IMR-90 (cell line): Measurements from ENCODE around the gene CUX1. TPM values are rescaled to one million over a fixed set of nuclear protein-coding genes. Genes with fewer than 3 reads are reported as not detected.

Experiments used
- ATAC-seq: fragments of 200-7000 bp; cut with Tn5 transposase; 2 replicates; pipeline ENCODE4 v1.9.1; 2020; ENCODE audit warnings: low read depth, mild to moderate bottlenecking, moderate library complexity
- BruUV-seq: library from RNA; stranded (reverse); fragments of 400-500 nt; replicated peaks from 2 replicates; lab custom pipeline; 2021; lab: Mats Ljungman, UMichigan
- CTCF ChIA-PET: fragments of 300-600 bp; formaldehyde crosslinking; extraction: SDS; loops from one replicate; lab custom pipeline; 2021; ENCODE audit warnings: antibody characterized with exemption; lab: Yijun Ruan, JAX
- POLR2A ChIA-PET: fragments of 300-600 bp; sonication (Branson Sonifier 250); formaldehyde crosslinking; loops from one replicate; lab custom pipeline; 2022; ENCODE audit warnings: antibody characterized with exemption; ENCODE audit not compliant: unreplicated experiment; lab: Charles Lee
- DNase-seq: peaks from one replicate; pipeline ENCODE4 v3.0.0; 2013
- H2AFZ ChIP-seq: replicated peaks from 2 replicates; pipeline ENCODE3; 2013; ENCODE audit warnings: low read length, mild to moderate bottlenecking; ENCODE audit not compliant: poor library complexity
- H2AK5ac ChIP-seq: 2 replicates; pipeline ENCODE4 v1.6.1; 2013; ENCODE audit warnings: low read depth, low read length, inconsistent platforms
- H2AK9ac ChIP-seq: replicated peaks from 2 replicates; pipeline ENCODE3; 2013; ENCODE audit warnings: mild to moderate bottlenecking, low read depth, low read length, moderate library complexity; ENCODE audit not compliant: poor library complexity
- H2BK120ac ChIP-seq: 2 replicates; pipeline ENCODE4 v1.6.1; 2013; ENCODE audit warnings: low read depth, low read length, inconsistent platforms
- H2BK15ac ChIP-seq: 3 replicates; pipeline ENCODE4 v1.6.1; 2013; ENCODE audit warnings: low read depth, low read length, inconsistent platforms
- H2BK20ac ChIP-seq: 2 replicates; pipeline ENCODE4 v1.6.1; 2013; ENCODE audit warnings: low read depth, mild to moderate bottlenecking, inconsistent platforms, low read length, moderate library complexity
- H2BK5ac ChIP-seq: 2 replicates; pipeline ENCODE4 v1.6.1; 2013; ENCODE audit warnings: mild to moderate bottlenecking, low read depth, low read length, inconsistent platforms; ENCODE audit not compliant: poor library complexity, severe bottlenecking
- H3K14ac ChIP-seq: replicated peaks from 2 replicates; pipeline ENCODE4 v1.6.1; 2013; ENCODE audit warnings: low read depth, low read length, inconsistent platforms
- H3K18ac ChIP-seq: 2 replicates; pipeline ENCODE4 v1.6.1; 2013; ENCODE audit warnings: low read depth, low read length, control low read depth
- H3K23ac ChIP-seq: 2 replicates; pipeline ENCODE4 v1.6.1; 2013; ENCODE audit warnings: low read depth, low read length, inconsistent platforms
- H3K27ac ChIP-seq: 2 replicates; pipeline ENCODE4 v1.5.1; 2013; ENCODE audit warnings: mild to moderate bottlenecking, control low read depth, low read length; ENCODE audit not compliant: insufficient read depth
- H3K27me3 ChIP-seq: 2 replicates; pipeline ENCODE4 v1.6.1; 2013; ENCODE audit warnings: low read length; ENCODE audit not compliant: control insufficient read depth, insufficient read depth
- H3K36me3 ChIP-seq: 2 replicates; pipeline ENCODE4 v1.6.1; 2013; ENCODE audit warnings: low read length, mixed read lengths; ENCODE audit not compliant: control insufficient read depth, insufficient read depth
- H3K4ac ChIP-seq: 2 replicates; pipeline ENCODE4 v1.6.1; 2013; ENCODE audit warnings: low read depth, low read length, inconsistent platforms
- H3K4me1 ChIP-seq: 2 replicates; pipeline ENCODE4 v1.6.1; 2013; ENCODE audit warnings: low read length, mixed read lengths; ENCODE audit not compliant: control insufficient read depth, insufficient read depth
- H3K4me2 ChIP-seq: 2 replicates; pipeline ENCODE4 v1.6.1; 2013; ENCODE audit warnings: low read depth, mild to moderate bottlenecking, control low read depth, low read length, moderate library complexity
- H3K4me3 ChIP-seq: 2 replicates; pipeline ENCODE4 v1.5.1; 2013; ENCODE audit warnings: low read depth, mild to moderate bottlenecking, control low read depth, low read length, moderate library complexity; ENCODE audit not compliant: insufficient read depth
- H3K56ac ChIP-seq: 2 replicates; pipeline ENCODE4 v1.6.1; 2013; ENCODE audit warnings: low read length, inconsistent platforms; ENCODE audit not compliant: insufficient read depth; ENCODE audit errors: extremely low read depth
- H3K79me1 ChIP-seq, 2 experiments: 2 replicates each; pipeline ENCODE4 v1.6.1; 2013; ENCODE audit warnings: low read length in 2 of 2, inconsistent platforms in 1 of 2, low read depth in 1 of 2
- H3K9ac ChIP-seq: 2 replicates; pipeline ENCODE4 v1.6.1; 2013; ENCODE audit warnings: low read depth, low read length, control low read depth
- H3K9me1 ChIP-seq: 2 replicates; pipeline ENCODE4 v1.6.1; 2013; ENCODE audit warnings: low read length, inconsistent platforms; ENCODE audit not compliant: insufficient read depth
- H3K9me3 ChIP-seq: 2 replicates; pipeline ENCODE4 v1.6.1; 2013; ENCODE audit warnings: low read length; ENCODE audit not compliant: control insufficient read depth, insufficient read depth
- H4K20me1 ChIP-seq: 2 replicates; pipeline ENCODE4 v1.6.1; 2013; ENCODE audit warnings: low read length, inconsistent platforms; ENCODE audit not compliant: insufficient read depth
- H4K5ac ChIP-seq: 2 replicates; pipeline ENCODE4 v1.6.1; 2013; ENCODE audit warnings: mild to moderate bottlenecking, low read depth, low read length, control low read depth
- H4K8ac ChIP-seq, 2 experiments: 2 replicates each; pipeline ENCODE4 v1.6.1; 2013; ENCODE audit warnings: low read depth in 2 of 2, low read length in 2 of 2, control low read depth in 1 of 2, inconsistent platforms in 1 of 2
- H4K91ac ChIP-seq: 2 replicates; pipeline ENCODE4 v1.6.1; 2013; ENCODE audit warnings: low read depth, low read length, inconsistent platforms; ENCODE audit not compliant: insufficient read depth
- BHLHE40 ChIP-seq: fragments of 150-350 bp; IDR thresholded peaks from 2 replicates; pipeline ENCODE4 v1.6.1; 2016; ENCODE audit warnings: mild to moderate bottlenecking, low read depth, low read length
- CHD1 ChIP-seq: IDR thresholded peaks from 2 replicates; pipeline ENCODE4 v1.6.1; 2012; ENCODE audit warnings: low read depth, low read length, improper control_type of control experiment
- CTCF ChIP-seq: conservative IDR thresholded peaks from 2 replicates; pipeline ENCODE4 v1.5.1; 2012; ENCODE audit warnings: mild to moderate bottlenecking, low read depth, low read length, improper control_type of control experiment
- MAFK ChIP-seq: IDR thresholded peaks from 2 replicates; pipeline ENCODE4 v1.6.1; 2012; ENCODE audit warnings: low read depth, low read length, improper control_type of control experiment
- MAZ ChIP-seq: IDR thresholded peaks from 2 replicates; pipeline ENCODE4 v1.6.1; 2012; ENCODE audit warnings: low read depth, mild to moderate bottlenecking, low read length, improper control_type of control experiment, moderate library complexity, borderline replicate concordance
- MXI1 ChIP-seq: IDR thresholded peaks from 2 replicates; pipeline ENCODE4 v1.6.1; 2012; ENCODE audit warnings: low read depth, mild to moderate bottlenecking, low read length, moderate library complexity, borderline replicate concordance
- NFE2L2 ChIP-seq: fragments of 150-350 bp; IDR thresholded peaks from 2 replicates; pipeline ENCODE4 v1.6.1; 2016; ENCODE audit warnings: low read depth, mild to moderate bottlenecking, low read length
- RAD21 ChIP-seq: IDR thresholded peaks from 2 replicates; pipeline ENCODE4 v1.6.1; 2012; ENCODE audit warnings: low read length, improper control_type of control experiment
- RCOR1 ChIP-seq: IDR thresholded peaks from 2 replicates; pipeline ENCODE4 v1.6.1; 2012; ENCODE audit warnings: mild to moderate bottlenecking, low read length, improper control_type of control experiment; ENCODE audit not compliant: insufficient replicate concordance
- RFX5 ChIP-seq: IDR thresholded peaks from 2 replicates; pipeline ENCODE4 v1.8.0; 2012; ENCODE audit warnings: low read depth, mild to moderate bottlenecking, low read length, moderate library complexity
- SMC3 ChIP-seq: fragments of 150-350 bp; IDR thresholded peaks from 2 replicates; pipeline ENCODE4 v1.6.1; 2016; ENCODE audit warnings: low read depth, mild to moderate bottlenecking, antibody characterized with exemption, low read length, moderate library complexity
- USF2 ChIP-seq: fragments of 150-350 bp; IDR thresholded peaks from 2 replicates; pipeline ENCODE4 v1.6.1; 2017; ENCODE audit warnings: mild to moderate bottlenecking, antibody characterized with exemption, low read length, low read depth
- WGBS, 2 experiments: methylation state at CpG; one replicate each; pipeline versions ENCODE4 v1.1.5 to v1.1.7; 2013; ENCODE audit warnings: missing lambda C conversion rate in 2 of 2; ENCODE audit not compliant: insufficient read length in 1 of 2; ENCODE audit errors: extremely low coverage in 2 of 2; 5-methylcytosine and 5-hydroxymethylcytosine counted together
- dilution Hi-C: fragments of 300-500 bp; cut with HindIII; formaldehyde crosslinking; loops from one replicate; pipeline ENCODE4 v1.14.3; 2018; ENCODE audit warnings: low sequenced_read_pairs; ENCODE audit not compliant: unreplicated experiment
- in situ Hi-C: fragments of 300-500 bp; cut with MboI; formaldehyde crosslinking; loops from 3 replicates; pipeline ENCODE4 v1.14.3; 2019; ENCODE audit warnings: low sequenced_read_pairs, inconsistent platforms, mixed read lengths
- intact Hi-C: fragments of 100-400 bp; cut with micrococcal nuclease; formaldehyde crosslinking; loops from 2 replicates; pipeline ENCODE4 v1.10.0; 2022
- polyA plus RNA-seq, 3 experiments: library from polyadenylated mRNA; depleted of rRNA; stranded (reverse); fragments of >200 nt; gene quantifications; 2 replicates each; pipeline ENCODE4 v1.2.3, GENCODE V29; 2012; ENCODE audit warnings: low replicate concordance in 1 of 3
- total RNA-seq: library from RNA; depleted of rRNA; stranded (reverse); fragments of >200 nt; gene quantifications from 2 replicates; pipeline ENCODE4 v1.2.3, GENCODE V29; 2012

CUX1 gene
- total and polyA plus RNA-seq, 2 of the 4 experiments (the other 2 are of a cell fraction): 19.7 to 46.4 TPM

GRCh38 chr7:101943889-101944600 lies 126.6 kb downstream of the CUX1 start:
- Histone ChIP-seq H4K20me1 (peaks cover 36% of the 10 kb centered on the region), H3K9ac (no peak overlapping the region), H2AK9ac (peak overlapping the region; percentile 30), H4K91ac (no peak overlapping the region), H3K9me1 (peaks cover 32% of the 10 kb centered on the region), H3K4me3 (no peak overlapping the region), H2BK15ac (peak overlapping the region; percentile 71; the same call in 1 of the 3 replicates), H3K9me3 (peaks cover 2% of the 10 kb centered on the region), H3K79me1 (peaks cover 39 to 91% of the 10 kb centered on the region in 2 experiments), H2BK20ac (no peak overlapping the region), H3K18ac (no peak overlapping the region), H2BK120ac (no peak overlapping the region), H3K56ac (no peak overlapping the region), H4K5ac (no peak overlapping the region), H3K27me3 (no peaks in the 10 kb centered on the region), H3K4me1 (peaks cover 24% of the 10 kb centered on the region), H3K4ac (no peak overlapping the region), H3K36me3 (no peaks in the 10 kb centered on the region), H3K27ac (no peak overlapping the region), H2BK5ac (no peak overlapping the region), H4K8ac (no peak overlapping the region), H2AFZ (no peak overlapping the region), H2AK5ac (0 out of 2 replicates have a peak overlapping the region, but pooled peaks have one; percentile 8), H3K23ac (0 out of 2 replicates have a peak overlapping the region, but pooled peaks have one; percentile 36), H3K14ac (peak overlapping the region; percentile 28; the same call in 1 of the 2 replicates), H3K4me2 (no peak overlapping the region)
- BruUV-seq: no TSS peak
- ChIA-PET CTCF (no interaction called here), POLR2A (no interaction called here)
- ATAC-seq (no peak), DNase-seq (no peak)
- intact Hi-C loops: no loop called here
- dilution Hi-C loops: no loop called here
- in situ Hi-C loops: no loop called here
- WGBS, 2 experiments: 85% methylated on average over 4 of the region's 14 CpGs; no CpG with 5 or more reads in 1 of the 2 experiments
- no peak for TF ChIP-seq BHLHE40
- no peak for TF ChIP-seq NFE2L2
- TF ChIP-seq MAFK: no peak
- TF ChIP-seq RFX5: no peak
- no peak for TF ChIP-seq MAZ
- no peak for TF ChIP-seq MXI1
- TF ChIP-seq SMC3: no peak
- TF ChIP-seq CTCF: no peak
- no peak for TF ChIP-seq RAD21
- no peak for TF ChIP-seq RCOR1
- no peak for TF ChIP-seq USF2
- no peak for TF ChIP-seq CHD1
